ENCODE measurements around the gene TRRAP.

Gene TRRAP

GRCh38 chr7:98934267-98934666, 55.9 kb downstream of the TRRAP start:
- Histone ChIP-seq H3K4me1 (ENCODE audit: control insufficient read depth, insufficient read depth, low read length) (no peaks in the 10 kb centered on the region), H3K27me3 (ENCODE audit: control insufficient read depth, insufficient read depth, low read length) (no peaks in the 10 kb centered on the region)
- DNase-seq (ENCODE audit: low read depth, low spot score) = no peak

GRCh38 chr7:98935811-98936210, 57.5 kb downstream of the TRRAP start:
- no CpG with 5 or more reads among the region's 2 CpGs for WGBS (ENCODE audit: insufficient coverage, insufficient read length)
- Histone ChIP-seq H3K36me3 (ENCODE audit: control insufficient read depth, insufficient read depth, low read length) (peaks cover 30% of the 10 kb centered on the region), H3K27me3 (ENCODE audit: control insufficient read depth, insufficient read depth, low read length) (no peaks in the 10 kb centered on the region), H3K4me1 (ENCODE audit: control insufficient read depth, insufficient read depth, low read length) (no peaks in the 10 kb centered on the region), H3K4me3 (ENCODE audit: low read length) (no peak overlapping the region), H3K27ac (ENCODE audit: low read length) (no peak overlapping the region), H3K9me3 (ENCODE audit: control insufficient read depth, insufficient read depth, low read length) (no peaks in the 10 kb centered on the region)
- DNase-seq (ENCODE audit: low read depth, low spot score) = no peak

More at GRCh38 chr7:98934267-98934666, 55.9 kb downstream of the TRRAP start:
- Histone ChIP-seq H3K36me3 (ENCODE audit: control insufficient read depth, insufficient read depth, low read length) (peaks cover 38% of the 10 kb centered on the region), H3K9me3 (ENCODE audit: control insufficient read depth, insufficient read depth, low read length) (no peaks in the 10 kb centered on the region), H3K4me3 (ENCODE audit: low read length) (no peak overlapping the region), H3K27ac (ENCODE audit: low read length) (no peak overlapping the region)
- no CpG with 5 or more reads among the region's 3 CpGs for WGBS (ENCODE audit: insufficient coverage, insufficient read length)

- Histone ChIP-seq H3K4me3 (ENCODE audit: low read length) (no peak overlapping the region), H3K4me1 (ENCODE audit: control insufficient read depth, insufficient read depth, low read length) (no peaks in the 10 kb centered on the region), H3K27me3 (ENCODE audit: control insufficient read depth, insufficient read depth, low read length) (no peaks in the 10 kb centered on the region), H3K9me3 (ENCODE audit: control insufficient read depth, insufficient read depth, low read length) (no peaks in the 10 kb centered on the region), H3K36me3 (ENCODE audit: control insufficient read depth, insufficient read depth, low read length) (peaks cover 18% of the 10 kb centered on the region; the same call in 1 of the 2 replicates), H3K27ac (ENCODE audit: low read length) (no peak overlapping the region)
- DNase-seq (ENCODE audit: low read depth, low spot score) = no peak
- WGBS (ENCODE audit: insufficient coverage, insufficient read length) = no CpG with 5 or more reads among the region's 6 CpGs
These were observed 65.0 kb downstream of the TRRAP start for GRCh38 chr7:98943336-98943735.

GRCh38 chr7:98944386-98944785, 66.1 kb downstream of the TRRAP start:
- Histone ChIP-seq H3K9me3 (ENCODE audit: control insufficient read depth, insufficient read depth, low read length) (no peaks in the 10 kb centered on the region), H3K36me3 (ENCODE audit: control insufficient read depth, insufficient read depth, low read length) (peaks cover 22% of the 10 kb centered on the region), H3K27me3 (ENCODE audit: control insufficient read depth, insufficient read depth, low read length) (no peaks in the 10 kb centered on the region), H3K27ac (ENCODE audit: low read length) (no peak overlapping the region), H3K4me1 (ENCODE audit: control insufficient read depth, insufficient read depth, low read length) (no peaks in the 10 kb centered on the region), H3K4me3 (ENCODE audit: low read length) (no peak overlapping the region)
- no CpG with 5 or more reads among the region's 4 CpGs for WGBS (ENCODE audit: insufficient coverage, insufficient read length)
- no peak for DNase-seq (ENCODE audit: low read depth, low spot score)

- Histone ChIP-seq H3K27me3 (ENCODE audit: control insufficient read depth, insufficient read depth, low read length) (no peaks in the 10 kb centered on the region), H3K9me3 (ENCODE audit: control insufficient read depth, insufficient read depth, low read length) (no peaks in the 10 kb centered on the region), H3K36me3 (ENCODE audit: control insufficient read depth, insufficient read depth, low read length) (peaks cover 31% of the 10 kb centered on the region), H3K27ac (ENCODE audit: low read length) (no peak overlapping the region), H3K4me3 (ENCODE audit: low read length) (no peak overlapping the region), H3K4me1 (ENCODE audit: control insufficient read depth, insufficient read depth, low read length) (no peaks in the 10 kb centered on the region)
- DNase-seq (ENCODE audit: low read depth, low spot score) = no peak
- no CpG with 5 or more reads among the region's 7 CpGs for WGBS (ENCODE audit: insufficient coverage, insufficient read length)
These were observed 67.5 kb downstream of the TRRAP start for GRCh38 chr7:98945852-98946251.

- Histone ChIP-seq H3K9me3 (ENCODE audit: control insufficient read depth, insufficient read depth, low read length) (no peaks in the 10 kb centered on the region), H3K4me1 (ENCODE audit: control insufficient read depth, insufficient read depth, low read length) (no peaks in the 10 kb centered on the region), H3K36me3 (ENCODE audit: control insufficient read depth, insufficient read depth, low read length) (peaks cover 27% of the 10 kb centered on the region), H3K27ac (ENCODE audit: low read length) (no peak overlapping the region), H3K4me3 (ENCODE audit: low read length) (no peak overlapping the region), H3K27me3 (ENCODE audit: control insufficient read depth, insufficient read depth, low read length) (no peaks in the 10 kb centered on the region)
- WGBS (ENCODE audit: insufficient coverage, insufficient read length) = no CpG with 5 or more reads among the region's 8 CpGs
- DNase-seq (ENCODE audit: low read depth, low spot score) = no peak
These were observed 68.1 kb downstream of the TRRAP start for GRCh38 chr7:98946389-98946788.

- no peak overlapping the region for H3K4me3 ChIP-seq (ENCODE audit: low read length)
- H3K27me3 ChIP-seq (ENCODE audit: control insufficient read depth, insufficient read depth, low read length) = no peaks in the 10 kb centered on the region
- no peaks in the 10 kb centered on the region for H3K9me3 ChIP-seq (ENCODE audit: control insufficient read depth, insufficient read depth, low read length)
- no peak overlapping the region for H3K27ac ChIP-seq (ENCODE audit: low read length)
- no CpG with 5 or more reads among the region's 21 CpGs for WGBS (ENCODE audit: insufficient coverage, insufficient read length)
- no peaks in the 10 kb centered on the region for H3K4me1 ChIP-seq (ENCODE audit: control insufficient read depth, insufficient read depth, low read length)
- peaks cover 35% of the 10 kb centered on the region for H3K36me3 ChIP-seq (ENCODE audit: control insufficient read depth, insufficient read depth, low read length)
- no peak for DNase-seq (ENCODE audit: low read depth, low spot score)
These were observed 71.2 kb downstream of the TRRAP start for GRCh38 chr7:98949336-98950044.

- WGBS (ENCODE audit: insufficient coverage, insufficient read length) = no CpG with 5 or more reads among the region's 19 CpGs
- Histone ChIP-seq H3K27me3 (ENCODE audit: control insufficient read depth, insufficient read depth, low read length) (no peaks in the 10 kb centered on the region), H3K4me1 (ENCODE audit: control insufficient read depth, insufficient read depth, low read length) (no peaks in the 10 kb centered on the region), H3K4me3 (ENCODE audit: low read length) (no peak overlapping the region), H3K9me3 (ENCODE audit: control insufficient read depth, insufficient read depth, low read length) (no peaks in the 10 kb centered on the region), H3K27ac (ENCODE audit: low read length) (no peak overlapping the region), H3K36me3 (ENCODE audit: control insufficient read depth, insufficient read depth, low read length) (peaks cover 35% of the 10 kb centered on the region)
- no peak for DNase-seq (ENCODE audit: low read depth, low spot score)
These were observed 77.7 kb downstream of the TRRAP start for GRCh38 chr7:98955992-98956391.

- H3K36me3 ChIP-seq (ENCODE audit: control insufficient read depth, insufficient read depth, low read length) = peaks cover 40% of the 10 kb centered on the region
- H3K9me3 ChIP-seq (ENCODE audit: control insufficient read depth, insufficient read depth, low read length) = no peaks in the 10 kb centered on the region
These were observed 78.1 kb downstream of the TRRAP start for GRCh38 chr7:98956469-98956868.

GRCh38 chr7:98956937-98957336, 78.6 kb downstream of the TRRAP start:
- Histone ChIP-seq H3K9me3 (ENCODE audit: control insufficient read depth, insufficient read depth, low read length) (no peaks in the 10 kb centered on the region), H3K27me3 (ENCODE audit: control insufficient read depth, insufficient read depth, low read length) (no peaks in the 10 kb centered on the region), H3K4me3 (ENCODE audit: low read length) (no peak overlapping the region), H3K27ac (ENCODE audit: low read length) (no peak overlapping the region), H3K36me3 (ENCODE audit: control insufficient read depth, insufficient read depth, low read length) (peaks cover 40% of the 10 kb centered on the region), H3K4me1 (ENCODE audit: control insufficient read depth, insufficient read depth, low read length) (no peaks in the 10 kb centered on the region)
- no peak for DNase-seq (ENCODE audit: low read depth, low spot score)
- no CpG with 5 or more reads among the region's 9 CpGs for WGBS (ENCODE audit: insufficient coverage, insufficient read length)

More at GRCh38 chr7:98956469-98956868, 78.1 kb downstream of the TRRAP start:
- no peak for DNase-seq (ENCODE audit: low read depth, low spot score)
- Histone ChIP-seq H3K4me3 (ENCODE audit: low read length) (no peak overlapping the region), H3K27ac (ENCODE audit: low read length) (no peak overlapping the region), H3K27me3 (ENCODE audit: control insufficient read depth, insufficient read depth, low read length) (no peaks in the 10 kb centered on the region), H3K4me1 (ENCODE audit: control insufficient read depth, insufficient read depth, low read length) (no peaks in the 10 kb centered on the region)
- WGBS (ENCODE audit: insufficient coverage, insufficient read length) = no CpG with 5 or more reads among the region's 9 CpGs

- H3K27me3 ChIP-seq (ENCODE audit: control insufficient read depth, insufficient read depth, low read length) = no peaks in the 10 kb centered on the region
- no peaks in the 10 kb centered on the region for H3K4me1 ChIP-seq (ENCODE audit: control insufficient read depth, insufficient read depth, low read length)
- no CpG with 5 or more reads among the region's 11 CpGs for WGBS (ENCODE audit: insufficient coverage, insufficient read length)
- H3K27ac ChIP-seq (ENCODE audit: low read length) = no peak overlapping the region
- DNase-seq (ENCODE audit: low read depth, low spot score) = no peak
- no peak overlapping the region for H3K4me3 ChIP-seq (ENCODE audit: low read length)
- H3K9me3 ChIP-seq (ENCODE audit: control insufficient read depth, insufficient read depth, low read length) = no peaks in the 10 kb centered on the region
- H3K36me3 ChIP-seq (ENCODE audit: control insufficient read depth, insufficient read depth, low read length) = peaks cover 47% of the 10 kb centered on the region
These were observed 79.4 kb downstream of the TRRAP start for GRCh38 chr7:98957766-98958165.

Data from iPS DF 6.9 (cell line).